Endometrial microvascular endothelial cells (primary cell): ENCODE measurements around the gene BBX. TPM values are rescaled to one million over a fixed set of nuclear protein-coding genes. Genes with fewer than 3 reads are reported as not detected.

Source experiments
- in situ Hi-C: cut with HindIII; loops from 2 replicates; pipeline ENCODE4 v1.10.0; 2017; ENCODE audit warnings: low sequenced_read_pairs, low pct_unique_long_range_greater_than_20kb; ENCODE audit errors: inconsistent ontology term
- total RNA-seq: library from RNA; depleted of rRNA; stranded (reverse); fragments of >200 nt; gene quantifications from one replicate; pipeline ENCODE4 v1.2.3, GENCODE V29; 2015; ENCODE audit errors: inconsistent ontology term

BBX gene
- total RNA-seq, result 20.4 TPM

GRCh38 chr3:107522510-107523288 is at the start of gene BBX:
BBX (plus strand) TSS chr3:107522962; CDS start chr3:107710461, 187,499 bp downstream.
- in situ Hi-C loops, result no loop called here

DNA sequence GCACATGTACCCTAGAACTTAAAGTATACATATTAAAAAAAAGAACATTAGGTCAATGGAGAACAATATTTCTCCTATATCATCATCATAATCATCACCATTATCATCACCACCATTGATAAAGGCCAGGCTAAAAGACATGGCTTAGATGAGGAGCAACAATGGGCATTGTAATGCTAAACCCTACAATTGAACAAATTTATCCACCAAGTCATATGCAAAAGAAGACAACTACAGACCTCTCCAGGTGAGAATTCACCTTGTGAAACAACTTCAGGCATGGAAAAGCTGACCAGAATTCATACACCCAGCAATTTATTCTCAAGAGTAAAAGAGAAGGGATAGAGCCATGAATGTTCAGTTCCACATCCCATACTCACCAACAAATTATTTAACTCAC is 46.3 kb upstream of the BBX start:
- in situ Hi-C loops, result no loop called here

DNA sequence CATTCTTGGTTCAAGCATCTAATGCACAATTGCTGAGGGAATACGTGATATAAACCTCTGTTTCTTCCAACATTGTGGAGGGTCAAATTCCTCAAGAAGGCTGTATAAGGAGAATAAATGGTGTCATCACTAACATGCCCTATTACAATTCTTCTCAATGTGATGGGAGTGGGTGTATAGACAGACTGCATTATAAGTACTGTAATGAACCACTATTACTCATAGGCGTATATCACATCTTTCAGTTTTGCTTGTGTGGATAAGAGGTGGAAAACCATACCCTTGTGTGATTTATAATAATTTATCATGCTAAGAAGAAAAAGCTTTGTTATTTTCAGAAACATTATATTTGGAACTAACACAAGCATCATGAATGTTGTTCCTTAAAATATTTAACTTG is 35.3 kb upstream of the BBX start:
- in situ Hi-C loops, result no loop called here

DNA sequence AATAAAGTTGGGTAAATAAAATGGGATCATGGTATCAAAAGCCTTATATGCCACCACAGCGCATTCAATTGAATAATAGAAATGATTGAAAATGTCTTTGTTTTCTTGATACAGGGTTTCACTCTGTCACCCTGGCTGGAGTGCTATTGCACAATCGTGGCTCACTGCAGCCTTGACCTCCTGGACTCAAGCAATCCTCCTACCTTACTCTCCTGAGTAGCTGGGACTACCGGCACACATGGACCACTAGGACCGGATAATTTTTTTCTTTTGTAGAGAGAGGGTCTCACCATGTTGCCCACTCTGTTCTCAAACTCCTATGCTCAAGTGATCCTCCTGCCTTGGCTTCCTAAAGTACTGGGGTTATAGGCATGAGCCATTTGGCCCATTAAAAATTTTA is 33.8 kb upstream of the BBX start:
- in situ Hi-C loops, result no loop called here

- in situ Hi-C loops, result no loop called here
Measured at GRCh38 chr3:107493134-107493533, 29.6 kb upstream of the BBX start.

DNA sequence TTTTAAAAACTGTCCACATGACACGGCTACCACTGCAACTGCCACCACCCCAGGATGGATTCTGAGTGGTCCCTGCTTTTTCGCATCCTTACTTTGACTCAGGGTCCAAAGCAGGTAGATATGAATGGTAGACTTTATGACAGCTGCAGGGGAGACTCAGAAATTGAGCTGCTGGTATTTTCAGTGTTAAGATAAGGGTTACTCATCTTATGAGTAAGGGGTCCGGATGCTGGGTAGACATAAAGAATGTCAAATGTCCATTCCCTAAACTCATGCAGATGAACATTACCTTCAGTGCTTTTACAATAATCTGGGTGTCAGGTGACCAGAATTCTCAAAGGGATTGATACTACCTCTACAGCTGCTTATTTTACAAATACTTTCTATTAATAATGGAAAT is 25.9 kb upstream of the BBX start:
- in situ Hi-C loops, result no loop called here

DNA sequence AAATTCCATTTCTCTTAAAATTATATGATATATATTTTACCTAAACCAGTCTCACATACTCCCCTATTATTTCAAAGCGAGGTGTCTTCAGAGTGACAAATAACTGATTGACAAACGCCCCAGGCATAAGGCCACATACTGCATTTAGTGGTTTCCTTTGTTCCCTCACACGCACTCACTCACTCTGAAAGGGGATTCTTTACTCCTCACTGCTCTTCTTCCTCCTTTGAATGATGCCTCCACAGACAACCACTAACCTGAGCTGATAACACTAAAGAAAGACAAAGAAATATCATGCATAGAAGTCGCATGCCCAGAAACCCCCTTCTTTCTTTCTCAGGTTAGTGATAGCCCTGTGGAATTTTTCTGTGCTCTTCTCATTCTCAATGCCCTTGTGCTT is 24.1 kb upstream of the BBX start:
- in situ Hi-C loops, result no loop called here

DNA sequence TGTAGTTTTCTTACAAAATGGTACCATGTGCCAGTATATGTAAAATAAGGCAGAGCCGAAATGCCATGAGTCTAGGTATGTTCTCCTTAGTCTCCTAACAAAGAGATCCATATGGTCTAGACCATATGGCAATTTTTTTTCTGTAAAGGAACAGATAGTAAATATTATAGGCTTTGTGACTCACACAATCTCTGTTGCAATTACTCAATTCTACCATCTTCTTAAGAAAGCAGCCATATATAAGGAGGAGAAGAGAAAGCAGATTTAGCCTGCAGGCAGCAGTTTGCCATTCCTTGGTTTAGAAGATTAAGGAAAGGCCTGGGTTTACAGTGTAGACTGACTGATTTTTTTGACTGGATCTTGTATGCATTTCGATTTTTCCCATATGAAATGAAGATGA is 16.3 kb upstream of the BBX start:
- in situ Hi-C loops, result no loop called here

DNA sequence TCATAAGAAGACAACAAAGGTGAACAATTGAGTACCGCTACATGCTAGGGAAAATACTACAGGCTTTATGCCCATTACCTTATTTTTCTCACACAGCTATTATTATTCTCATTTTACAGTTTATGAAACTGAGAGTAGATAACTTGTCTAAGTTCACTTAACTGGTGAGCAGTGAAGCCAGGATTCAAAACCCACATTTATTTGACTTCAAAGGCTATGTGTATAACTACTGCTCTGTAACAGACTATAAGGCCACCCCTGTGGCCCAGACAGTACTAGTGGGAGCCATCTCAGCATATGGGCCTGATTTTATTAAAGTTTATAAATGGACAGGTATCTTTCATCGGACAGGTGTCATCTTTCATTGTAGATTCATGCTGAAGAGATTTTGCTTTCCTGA is 14.4 kb upstream of the BBX start:
- in situ Hi-C loops, result no loop called here

- in situ Hi-C loops, result no loop called here
Measured at GRCh38 chr3:107512108-107512507, 10.7 kb upstream of the BBX start.

DNA sequence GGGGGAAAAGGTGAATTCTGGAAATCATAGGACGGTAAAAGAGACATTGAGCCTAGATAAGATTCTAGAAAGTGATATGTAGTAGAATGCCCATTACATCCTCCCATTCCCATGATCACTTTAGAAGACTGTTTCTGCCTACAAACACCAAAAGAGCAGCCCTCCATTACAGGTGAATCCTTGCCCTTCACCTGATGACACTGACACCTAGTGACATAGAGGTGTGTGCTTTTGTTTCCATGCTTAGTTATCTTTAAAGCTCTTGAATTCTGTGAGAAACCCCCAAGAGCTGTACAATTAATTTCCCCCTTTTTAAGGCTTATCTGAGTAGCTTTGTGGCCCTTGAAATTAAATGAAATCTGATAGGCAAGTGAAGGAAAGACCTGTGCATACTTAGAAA is 8.3 kb upstream of the BBX start:
- in situ Hi-C loops, result no loop called here

GRCh38 chr3:107516475-107516874 is 6.3 kb upstream of the BBX start:
- in situ Hi-C loops, result no loop called here

DNA sequence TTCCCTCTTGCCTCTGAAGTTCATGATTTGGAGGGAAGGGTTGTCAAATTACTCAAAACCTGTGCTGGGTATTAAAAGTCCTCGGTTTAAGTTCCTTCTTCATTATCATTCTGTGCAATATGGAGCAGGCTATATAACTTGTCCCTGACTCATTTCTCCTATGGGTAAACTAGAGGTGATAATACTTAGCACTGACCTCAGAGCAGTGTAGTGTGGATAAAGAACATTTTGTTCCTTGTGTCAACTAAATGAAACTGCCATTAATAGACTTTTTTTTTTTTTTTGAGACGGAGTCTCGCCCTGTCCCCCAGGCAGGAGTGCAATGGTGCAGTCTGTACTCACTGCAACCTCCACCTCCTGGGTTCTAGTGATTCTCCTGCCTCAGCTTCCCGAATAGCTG is 2.2 kb upstream of the BBX start:
- in situ Hi-C loops, result no loop called here

DNA sequence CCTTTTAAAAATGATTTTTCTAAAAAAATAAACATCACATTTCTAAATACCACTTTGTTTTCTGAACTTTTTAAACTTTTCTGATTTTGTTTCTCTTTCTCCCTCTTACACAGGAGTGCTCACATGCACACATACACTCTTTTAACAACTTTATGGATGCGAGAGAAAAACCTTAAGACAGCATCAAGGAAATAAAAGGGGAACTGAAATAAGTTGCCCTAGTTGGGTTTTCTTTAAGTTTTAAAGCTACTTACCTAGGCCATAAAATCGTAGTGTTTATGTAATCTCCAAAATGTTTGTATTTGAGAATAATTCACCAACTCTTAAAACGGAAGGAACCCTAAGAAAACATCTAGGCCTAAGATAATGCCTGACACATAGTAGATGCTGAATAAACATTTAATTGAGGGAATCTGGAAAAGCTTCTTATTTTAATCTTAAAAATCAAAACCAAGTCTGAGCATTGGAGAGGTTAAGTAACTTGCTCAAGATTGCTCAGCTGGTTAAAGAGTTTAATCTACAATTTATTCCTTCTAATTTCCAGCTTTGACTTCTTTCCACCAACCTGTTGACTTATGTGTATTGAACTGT is 1.2 kb upstream of the BBX start:
- in situ Hi-C loops, result no loop called here

DNA sequence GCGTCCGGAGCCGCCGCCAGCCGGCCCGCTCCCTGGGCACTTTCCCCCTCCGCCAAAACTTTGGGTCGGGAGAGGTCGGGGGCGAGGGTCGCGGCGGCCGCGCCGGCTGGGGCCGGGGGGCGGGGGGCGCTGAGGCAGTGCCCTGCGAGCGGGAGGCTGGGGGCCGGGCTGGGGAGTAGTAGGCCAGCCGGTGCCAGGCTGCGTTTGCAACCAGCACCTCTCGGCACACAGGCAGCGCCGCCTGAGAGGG is 452 bp downstream of the BBX start:
- in situ Hi-C loops, result no loop called here

DNA sequence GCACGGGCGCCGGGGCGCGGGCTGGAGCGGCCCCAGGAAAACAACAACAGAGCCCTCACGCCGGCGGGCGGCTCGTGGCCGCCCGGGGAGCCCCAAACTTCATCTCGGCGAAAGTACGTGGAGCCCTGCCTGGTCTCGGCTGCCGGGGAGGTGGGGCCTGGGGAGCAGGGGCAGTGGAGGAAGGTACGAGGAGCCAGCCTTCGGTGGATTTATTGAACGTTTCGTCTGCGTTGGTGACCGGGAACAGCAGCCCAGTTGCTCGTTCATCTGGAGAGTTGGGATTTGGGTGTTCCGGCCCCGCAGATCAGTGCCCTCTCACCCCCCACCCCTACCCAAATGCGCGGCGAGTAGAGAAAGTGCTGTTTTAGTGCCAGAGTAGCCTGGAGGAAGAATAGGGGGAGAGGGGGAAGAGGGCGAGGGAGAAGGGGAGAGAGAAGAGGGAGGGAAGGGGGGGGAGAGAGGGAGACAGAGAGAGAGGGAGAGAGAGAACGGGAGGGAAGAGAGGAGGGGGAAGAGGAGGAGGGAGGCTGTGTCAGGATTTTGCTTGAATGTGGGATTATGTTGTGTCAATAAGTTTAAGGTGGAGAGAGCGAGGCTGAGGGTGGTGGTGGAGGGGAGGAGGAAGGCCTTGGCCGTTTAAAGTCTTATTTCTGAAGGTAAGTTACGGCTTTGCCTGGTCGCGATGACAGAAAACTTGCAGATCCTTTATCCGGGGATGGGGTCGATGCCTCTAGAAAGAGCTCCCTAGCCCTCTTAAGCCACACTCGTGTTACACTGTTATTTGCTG is 970 bp downstream of the BBX start:
- in situ Hi-C loops, result no loop called here

DNA sequence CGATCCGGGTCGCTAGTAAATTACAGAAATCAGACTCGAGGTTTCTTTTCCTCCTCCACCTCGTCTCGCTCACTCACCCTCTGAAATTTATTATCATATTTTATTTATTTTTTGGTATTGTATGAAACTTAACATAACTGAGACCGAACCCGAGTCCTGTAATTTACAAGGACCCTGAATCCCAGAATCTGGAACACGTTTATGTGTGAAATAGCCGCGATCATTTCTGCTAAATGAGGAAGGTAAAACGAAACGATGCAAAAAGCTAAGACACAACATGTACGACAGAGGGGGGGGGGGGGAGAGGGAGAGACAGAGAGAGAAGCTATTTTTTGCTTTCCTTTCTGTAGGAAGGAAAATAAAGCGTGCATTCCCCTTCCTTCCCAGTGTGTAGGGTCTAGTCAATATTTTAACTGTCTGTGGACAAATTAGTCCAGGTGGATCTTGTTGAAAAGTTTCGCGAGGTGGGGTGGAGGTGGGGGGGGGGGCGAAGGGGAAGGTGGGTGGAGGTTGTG is 1.6 kb downstream of the BBX start:
- in situ Hi-C loops, result no loop called here

- in situ Hi-C loops, result no loop called here
Measured at GRCh38 chr3:107524841-107525643, 2.3 kb downstream of the BBX start.

DNA sequence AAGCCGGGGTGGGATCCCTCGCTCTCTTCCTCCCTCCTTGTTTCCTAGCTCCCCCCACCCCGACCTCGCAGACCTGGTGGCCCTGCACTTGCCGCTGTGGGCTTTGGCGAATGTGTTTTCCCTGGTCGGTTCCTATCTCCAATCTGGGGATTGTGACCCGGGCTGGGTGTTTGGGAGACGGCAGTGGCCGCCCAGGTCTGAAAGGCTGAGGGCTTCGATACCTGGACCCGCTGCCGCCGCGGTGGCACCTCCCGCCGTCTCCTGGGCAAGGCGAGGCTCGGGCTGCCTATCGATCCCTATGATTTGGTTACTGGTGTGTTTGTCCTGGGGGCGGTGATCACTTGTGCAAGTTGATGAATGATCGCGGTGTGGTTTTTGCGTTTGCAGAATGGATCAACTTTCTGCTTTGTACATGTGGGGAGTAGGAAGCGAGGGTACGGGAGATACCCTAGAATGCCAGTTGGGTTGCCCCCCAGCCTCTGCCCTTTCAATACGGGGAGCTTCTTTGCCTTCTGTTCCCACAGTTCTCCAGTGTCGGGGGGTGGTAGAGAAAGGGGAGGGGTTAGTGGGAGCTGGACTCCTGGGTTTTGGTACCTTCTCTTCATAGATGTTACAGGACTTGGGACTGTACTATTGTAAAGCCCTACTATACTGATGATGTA is 3.0 kb downstream of the BBX start:
- in situ Hi-C loops, result no loop called here
